ENCODE measurements around the gene ZNF574.

- no peak for TF ChIP-seq CTCF (IDR thresholded peaks at IDR 0.05; ENCODE audit: insufficient read depth, low read depth, low read length)
- TF ChIP-seq EZH2 (IDR thresholded peaks at IDR 0.05; ENCODE audit: insufficient read depth, low read length): no peak
Observed at GRCh38 chr19:42074513-42075363, 1.2 kb upstream of the ZNF574 start.

Data from astrocyte (in vitro differentiated cells and primary cell).